GM12892 (cell line): ENCODE measurements around the gene NOTCH2.
"Not testable (repeated sequence)": the region's sequence is repeated elsewhere in the genome, so short reads cannot be mapped to it uniquely, and the experiment has no call there.

Experiments
- POLR2A ChIP-seq: IDR thresholded peaks from 2 replicates; pipeline ENCODE4 v1.6.1; 2011; ENCODE audit warnings: low read depth, low read length, control low read depth
- POLR2AphosphoS5 ChIP-seq: IDR thresholded peaks from 2 replicates; pipeline ENCODE4 v1.6.1; 2011; ENCODE audit warnings: low read depth, low read length, control low read depth
- TAF1 ChIP-seq: IDR thresholded peaks from 2 replicates; pipeline ENCODE4 v1.6.1; 2011; ENCODE audit warnings: low read depth, mild to moderate bottlenecking, control low read depth, low read length, borderline replicate concordance

DNA sequence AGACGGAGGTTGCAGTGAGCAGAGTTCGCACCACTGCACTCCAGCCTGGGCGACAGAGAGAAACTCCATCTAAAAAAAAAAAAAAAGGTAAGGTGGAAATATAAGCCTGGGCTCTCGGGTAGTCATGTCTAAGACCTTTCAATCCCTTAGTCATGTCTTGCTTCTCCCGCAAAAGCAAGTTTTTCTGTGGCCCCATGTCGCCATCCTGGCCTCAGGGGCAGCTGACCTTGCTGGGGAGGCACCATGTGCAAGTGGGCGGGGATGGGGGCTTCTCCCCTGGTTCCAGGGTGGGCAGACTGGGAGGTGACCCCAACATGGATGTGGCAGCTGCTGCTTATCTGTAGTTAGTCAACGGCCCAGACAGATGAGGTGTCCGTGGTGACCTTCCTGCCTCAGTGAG, 40.2 kb upstream of the NOTCH2 start:
- not testable (repeated sequence) for TF ChIP-seq POLR2A, TAF1, POLR2AphosphoS5
